DMS53 treated with DMSO at 0.1 percent for 48 hours (cell line): ENCODE data around the gene STAMBPL1.

Experiments used
- DNase-seq: peaks from one replicate; lab custom pipeline; 2025; ENCODE audit not compliant: unreplicated experiment; lab: John Stamatoyannopoulos, UW

The STAMBPL1 gene

GRCh38 chr10:88854684-88855083, 25.4 kb upstream of the STAMBPL1 start:
- no peak for DNase-seq

- DNase-seq: no peak
Observed at GRCh38 chr10:88857831-88858230, 22.2 kb upstream of the STAMBPL1 start.

- DNase-seq: no peak
Observed at GRCh38 chr10:88858491-88858890, 21.6 kb upstream of the STAMBPL1 start.

- DNase-seq: no peak
Observed at GRCh38 chr10:88861036-88861435, 19.0 kb upstream of the STAMBPL1 start.

- DNase-seq: no peak
Observed at GRCh38 chr10:88865281-88865876, 14.7 kb upstream of the STAMBPL1 start.

GRCh38 chr10:88866454-88866853, 13.6 kb upstream of the STAMBPL1 start:
- no peak for DNase-seq

GRCh38 chr10:88870089-88870488, 10.0 kb upstream of the STAMBPL1 start:
- DNase-seq: no peak

GRCh38 chr10:88873757-88874156, 6.3 kb upstream of the STAMBPL1 start:
- DNase-seq: no peak

- no peak for DNase-seq
Observed at GRCh38 chr10:88874281-88874680, 5.8 kb upstream of the STAMBPL1 start.

- DNase-seq: no peak
Observed at GRCh38 chr10:88875081-88875480, 5.0 kb upstream of the STAMBPL1 start.

- no peak for DNase-seq
Observed at GRCh38 chr10:88877298-88877697, 2.7 kb upstream of the STAMBPL1 start.

GRCh38 chr10:88880282-88881076, 434 bp downstream of the STAMBPL1 start:
- peak; percentile 87 for DNase-seq

GRCh38 chr10:88881320-88881719, 1.3 kb downstream of the STAMBPL1 start:
- DNase-seq: peak; percentile 12

GRCh38 chr10:88881922-88882645, 2.0 kb downstream of the STAMBPL1 start:
- DNase-seq: no peak

GRCh38 chr10:88882646-88883447, 2.8 kb downstream of the STAMBPL1 start:
- DNase-seq: peak; percentile 11

- DNase-seq: no peak
Observed at GRCh38 chr10:88883448-88883809, 3.4 kb downstream of the STAMBPL1 start.

GRCh38 chr10:88886557-88886956, 6.5 kb downstream of the STAMBPL1 start:
- DNase-seq: no peak

- DNase-seq: no peak
Observed at GRCh38 chr10:88888810-88889445, 8.9 kb downstream of the STAMBPL1 start.

GRCh38 chr10:88889559-88890337, 9.7 kb downstream of the STAMBPL1 start:
- no peak for DNase-seq
